ENCODE results near the gene METTL23.
"Not testable (repeated sequence)": the region's sequence is repeated elsewhere in the genome, so short reads cannot be mapped to it uniquely, and the experiment has no call there.

The METTL23 gene

DNA sequence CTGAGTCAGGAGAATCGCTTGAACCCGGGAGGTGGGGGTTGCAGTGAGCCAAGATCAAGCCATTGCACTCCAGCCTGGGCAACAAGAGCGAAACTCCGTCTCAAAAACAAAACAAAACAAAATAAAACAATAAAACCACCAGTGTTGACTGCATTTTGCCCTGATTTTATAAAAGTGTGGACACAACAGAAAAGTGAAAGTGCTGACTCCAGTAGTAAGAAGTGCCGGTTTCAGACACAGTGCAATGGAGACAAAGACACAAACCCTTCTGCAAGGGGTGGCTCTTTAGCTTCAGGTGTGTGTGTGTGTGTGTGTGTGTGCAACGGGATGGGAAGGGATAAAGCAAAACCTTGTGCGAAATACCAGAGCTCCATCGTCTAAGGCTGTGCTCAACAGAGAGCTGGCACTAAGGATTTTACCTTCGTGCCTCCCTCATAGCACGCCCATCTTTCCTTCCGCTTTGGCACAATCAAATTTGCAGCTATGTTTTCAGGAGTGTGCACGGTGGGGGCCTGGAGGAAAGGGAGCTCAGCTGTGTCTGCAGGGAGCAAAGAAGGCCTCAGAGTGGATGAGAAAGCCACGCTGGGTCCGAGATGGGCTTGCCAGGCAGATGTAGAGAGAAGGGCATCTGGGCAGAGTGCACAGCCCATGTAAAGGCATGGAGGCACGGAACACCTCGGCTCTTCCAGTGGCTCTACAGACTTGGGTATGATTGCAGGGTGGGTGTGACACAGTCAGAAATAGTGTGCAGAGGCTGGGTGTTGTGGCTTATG, 31.4 kb upstream of the METTL23 start:
- DNase-seq = no peak

DNA sequence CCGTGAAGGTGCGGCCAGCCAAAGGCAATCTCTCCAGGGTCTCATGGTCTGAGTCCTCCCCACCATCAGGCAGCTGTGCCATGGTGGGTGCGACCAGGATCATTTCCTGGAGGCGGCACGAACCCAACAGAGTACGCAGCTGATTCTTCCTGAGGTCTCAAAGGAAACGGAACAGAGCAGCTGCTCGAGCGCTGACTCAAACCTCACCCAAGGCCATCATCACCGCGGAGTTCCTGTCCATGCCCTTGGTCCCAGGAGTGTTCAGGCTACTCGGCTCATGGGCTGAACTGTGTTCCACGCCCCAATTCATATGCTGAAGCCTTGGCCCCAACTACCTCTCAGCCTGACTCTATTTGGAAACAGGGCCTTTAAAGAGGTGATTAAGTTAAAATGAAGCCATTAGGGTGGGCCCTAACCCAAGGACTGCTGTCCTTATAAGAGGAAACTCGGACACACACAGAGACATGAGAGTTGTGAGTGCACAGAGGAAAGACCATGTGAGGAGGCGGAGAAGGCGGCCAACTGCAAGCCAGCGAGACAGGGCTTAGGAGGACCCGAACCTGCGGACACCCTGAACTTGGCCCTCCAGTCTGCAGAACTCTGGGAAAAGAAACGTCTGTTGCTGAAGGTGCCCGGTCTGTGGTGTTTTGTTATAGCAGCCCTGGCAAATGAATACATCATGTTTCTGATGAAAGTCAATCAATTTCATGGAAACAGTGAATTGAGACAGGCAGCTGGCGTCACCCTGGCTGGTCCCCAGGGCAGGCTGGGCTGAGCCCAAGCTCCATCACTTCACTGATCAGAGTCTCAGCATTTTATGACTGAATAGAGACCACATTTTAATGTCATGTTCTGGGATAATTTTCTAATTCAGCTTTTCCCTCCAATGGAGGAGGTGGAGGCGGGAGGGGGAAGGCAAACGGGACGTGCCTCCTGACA, 29.6 kb upstream of the METTL23 start:
- DNase-seq = no peak

DNA sequence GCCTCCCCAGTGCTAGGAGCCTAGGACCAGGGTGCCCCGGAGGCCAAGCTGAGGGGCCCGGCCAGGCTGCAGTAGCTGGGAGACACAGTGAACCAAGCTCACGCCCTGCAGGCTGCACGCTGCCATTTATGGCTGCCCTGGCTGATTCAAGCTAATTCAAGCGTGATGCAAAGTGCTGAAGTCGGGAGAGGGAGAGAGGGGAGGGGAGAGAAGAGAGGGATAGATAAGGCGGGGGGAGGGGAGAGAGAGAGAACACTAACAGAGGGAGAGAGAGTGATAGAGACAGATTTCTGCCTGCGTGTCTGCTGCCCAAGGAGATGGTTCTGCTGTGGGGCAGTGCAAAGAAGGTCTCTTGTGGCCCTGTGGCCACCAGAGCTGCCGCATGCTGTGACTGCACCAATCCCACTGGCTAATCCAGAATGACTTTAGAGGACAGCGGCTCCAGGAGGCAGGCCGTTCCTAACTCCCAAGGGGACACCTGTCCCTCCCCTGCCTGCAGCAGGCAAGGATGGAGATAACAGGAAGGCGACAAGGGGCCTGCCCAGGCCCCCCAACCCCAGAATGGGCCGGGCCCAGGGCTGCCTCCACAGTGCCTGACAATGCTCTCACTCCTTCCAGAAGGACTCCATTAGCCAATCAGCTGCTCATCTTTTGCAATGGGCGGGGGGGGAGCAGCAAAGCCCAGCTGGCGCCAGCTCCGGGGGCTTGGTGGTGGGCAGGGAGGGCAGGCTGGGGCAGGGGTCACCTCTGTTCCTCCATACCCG, 28.8 kb upstream of the METTL23 start:
- DNase-seq = no peak

DNA sequence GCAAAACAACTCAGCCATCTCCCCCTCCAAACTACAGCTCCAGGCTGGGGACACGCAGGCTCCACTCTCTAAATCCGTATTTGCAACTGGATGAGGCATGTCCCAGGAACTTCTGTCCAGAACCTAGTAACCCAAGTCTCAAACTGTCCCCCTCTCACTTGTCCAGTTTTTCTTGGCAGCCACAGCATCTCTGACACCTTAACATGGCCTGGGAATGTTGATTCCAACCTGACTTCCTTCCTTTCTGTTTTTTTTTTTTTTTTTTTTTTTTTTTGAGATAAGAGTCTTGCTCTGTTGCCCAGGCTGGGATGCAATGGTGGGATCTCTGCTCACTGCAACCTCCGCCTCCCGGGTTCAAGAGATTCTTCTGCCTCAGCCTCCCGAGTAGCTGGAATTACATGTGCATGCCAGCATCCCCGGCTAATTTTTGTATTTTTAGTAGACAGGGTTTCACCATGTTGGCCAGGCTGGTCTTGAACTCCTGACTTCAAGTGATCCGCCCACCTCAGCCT, 28.1 kb upstream of the METTL23 start:
- not testable (repeated sequence) for DNase-seq

DNA sequence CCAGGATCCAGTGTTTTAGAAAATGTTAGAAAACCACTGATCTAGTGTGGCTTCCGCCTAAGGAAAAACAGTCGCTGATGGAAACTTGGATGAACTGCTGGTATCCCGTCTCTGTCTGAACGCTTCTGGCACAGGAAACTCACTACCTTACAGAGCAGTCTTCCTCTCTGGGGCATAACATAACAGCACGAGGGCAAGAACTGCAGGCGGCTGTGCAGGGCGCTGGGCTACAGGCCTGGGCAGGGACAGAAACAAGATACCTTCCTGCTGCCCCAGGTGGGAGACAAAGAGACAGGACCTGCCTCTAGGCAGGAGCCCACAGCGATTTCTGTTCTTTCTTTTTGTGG, 26.4 kb upstream of the METTL23 start:
- DNase-seq = no peak

DNA sequence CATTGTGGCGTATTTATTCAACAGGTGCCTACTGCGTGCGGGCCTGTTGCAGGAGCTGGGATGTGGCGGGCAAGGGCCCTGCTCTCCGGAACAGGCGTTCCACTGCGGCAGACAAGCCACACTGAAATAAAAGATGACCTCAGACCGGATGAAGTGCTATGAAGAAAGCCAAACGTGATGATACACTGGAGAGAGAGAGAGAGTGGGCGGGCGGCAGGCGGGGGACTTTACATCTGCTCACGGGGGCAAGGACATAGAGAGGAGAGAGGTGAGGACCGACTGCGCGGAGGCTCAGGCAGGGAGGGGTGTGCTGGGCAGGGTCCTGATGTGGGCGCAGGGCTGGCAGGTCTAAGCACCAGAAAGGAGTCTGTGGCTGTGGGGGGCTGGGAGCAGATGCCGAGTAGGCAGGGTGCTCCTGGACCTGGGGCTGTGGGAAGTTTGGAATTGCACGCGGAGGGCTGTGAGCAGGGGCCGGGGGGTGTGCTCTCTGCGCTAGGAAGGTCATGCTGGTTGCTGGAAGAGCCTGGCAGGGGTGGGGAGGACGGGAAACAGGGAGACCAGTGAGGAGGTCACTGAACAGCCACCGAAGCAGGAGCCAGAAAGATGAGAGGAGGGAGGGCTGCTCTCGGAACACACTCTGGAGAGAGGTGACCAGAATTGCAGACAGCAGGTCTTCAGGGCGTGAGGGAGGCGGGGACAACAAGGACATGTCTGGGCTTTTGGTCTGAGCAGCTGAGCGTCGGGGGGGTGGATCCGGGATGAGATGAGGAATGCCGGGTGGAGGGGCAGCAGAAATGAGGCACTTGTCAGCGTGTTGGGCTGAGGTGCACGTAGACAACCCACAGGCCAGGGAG, 25.8 kb upstream of the METTL23 start:
- no peak for DNase-seq

DNA sequence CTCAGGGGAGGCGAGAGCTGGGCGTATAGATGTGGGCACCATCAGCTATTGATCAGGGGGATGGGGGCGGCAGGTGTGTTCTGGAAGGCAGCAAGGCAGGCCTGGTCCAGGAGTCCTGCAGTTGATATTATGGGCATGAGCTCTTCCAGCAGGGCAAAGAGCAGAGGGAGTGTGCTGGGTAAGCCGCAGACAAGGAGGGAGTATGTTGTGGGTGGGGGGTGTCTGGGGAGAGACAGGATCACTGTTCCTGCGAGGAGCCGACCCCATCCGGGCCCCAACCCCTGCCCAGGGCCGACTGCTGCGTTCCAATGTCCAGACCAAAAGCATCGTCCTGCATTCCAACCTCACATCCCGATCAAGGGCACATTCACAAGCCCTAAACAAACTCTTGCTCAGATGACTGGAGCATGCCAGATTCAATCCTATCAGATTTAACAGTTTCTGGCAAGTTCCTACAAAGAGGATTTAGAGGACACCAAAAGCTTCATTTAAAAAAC, 25.1 kb upstream of the METTL23 start:
- no peak for DNase-seq

- no peak for DNase-seq
These were observed 24.6 kb upstream of the METTL23 start for GRCh38 chr17:76702076-76702475.

DNA sequence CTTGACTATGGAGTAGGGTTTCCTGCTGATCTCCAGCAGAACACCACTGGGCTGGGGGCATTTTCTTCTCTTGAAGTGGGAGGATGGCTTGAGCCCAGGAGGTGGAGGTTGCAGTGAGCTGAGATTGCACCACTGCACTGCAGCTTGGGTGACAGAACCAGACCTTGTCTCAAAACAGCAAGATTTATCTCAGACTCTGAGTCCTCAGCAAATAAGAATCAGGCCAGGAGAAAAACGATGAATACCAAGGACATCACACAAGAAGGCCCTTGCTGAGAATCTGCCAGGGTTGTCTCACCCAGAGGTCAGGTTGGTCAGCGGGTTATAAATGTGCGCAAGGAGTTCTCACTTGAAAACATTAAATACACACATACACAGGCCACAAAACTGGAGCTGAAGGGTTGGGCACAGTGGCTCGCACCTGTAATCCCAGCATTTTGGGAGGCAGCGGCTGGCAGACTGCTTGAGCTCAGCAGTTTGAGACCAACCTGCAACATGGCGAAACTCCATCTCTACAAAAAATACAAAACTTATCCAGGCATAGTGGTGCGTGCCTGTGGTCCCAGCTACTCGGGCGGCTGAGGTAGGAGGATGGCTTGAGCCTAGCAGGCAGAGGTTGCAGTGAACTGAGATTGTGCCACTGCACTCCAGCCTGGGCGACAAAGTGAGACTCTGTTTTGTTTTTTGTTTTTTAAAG, 23.6 kb upstream of the METTL23 start:
- DNase-seq = no peak

GRCh38 chr17:76704805-76705204, 21.8 kb upstream of the METTL23 start:
- no peak for DNase-seq

DNA sequence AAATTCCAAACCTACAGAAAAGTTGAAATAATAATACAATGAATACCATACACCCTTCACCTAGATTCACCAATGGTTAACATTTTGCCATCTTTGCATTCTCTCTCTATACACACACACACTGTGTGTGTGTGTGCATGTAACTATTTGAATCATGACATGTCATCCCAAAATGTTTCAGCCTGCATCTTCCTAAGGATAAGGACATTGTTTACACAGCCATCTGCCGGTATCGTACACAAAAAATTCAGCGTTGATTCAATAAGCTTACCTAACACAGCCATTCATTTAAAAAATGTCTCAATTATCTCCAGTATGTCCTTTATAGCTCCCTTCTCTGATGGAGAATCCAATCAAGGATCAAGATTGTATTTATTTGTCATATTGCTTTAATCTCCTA, 19.8 kb upstream of the METTL23 start:
- DNase-seq = no peak

DNA sequence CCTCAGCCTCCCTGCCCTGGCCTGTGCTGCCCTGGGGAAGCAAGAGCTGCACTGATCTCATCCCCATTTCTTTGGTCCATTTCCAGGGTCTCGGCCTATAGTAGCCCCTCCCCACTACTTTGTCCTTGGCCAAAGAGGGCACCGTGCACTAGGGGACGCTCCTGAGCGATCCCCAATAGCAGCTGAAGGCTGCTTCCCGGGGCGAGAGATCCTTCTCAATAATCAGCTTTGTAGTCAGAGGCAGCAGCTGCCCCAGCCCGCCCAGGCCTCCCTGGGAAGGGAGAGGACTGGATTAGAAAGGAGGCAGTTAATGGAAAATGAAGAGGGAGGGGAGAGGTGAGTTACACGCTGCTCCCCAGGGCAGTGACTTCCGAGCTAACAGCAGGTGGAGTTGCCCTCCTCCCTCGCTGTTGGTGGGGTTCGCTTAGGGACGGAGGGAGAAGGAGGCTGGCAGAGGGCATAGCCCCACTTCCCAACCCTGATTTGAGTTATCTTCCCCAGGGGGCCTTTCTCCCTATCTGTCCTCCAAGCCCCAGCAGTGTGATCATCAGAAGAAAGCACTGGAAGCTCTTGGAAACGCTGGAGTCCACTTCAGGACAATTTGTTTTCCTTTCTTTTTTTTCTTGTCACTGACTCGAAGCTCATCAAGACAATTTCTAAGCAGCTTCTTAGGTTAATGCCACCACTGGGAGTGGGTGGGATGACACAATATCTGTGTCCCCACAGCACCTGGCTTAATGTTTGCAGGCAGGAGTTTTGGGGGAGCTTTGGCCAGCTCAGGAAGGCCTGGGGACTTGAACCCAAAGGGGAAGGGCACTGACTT, 18.4 kb upstream of the METTL23 start:
- no peak for DNase-seq

DNA sequence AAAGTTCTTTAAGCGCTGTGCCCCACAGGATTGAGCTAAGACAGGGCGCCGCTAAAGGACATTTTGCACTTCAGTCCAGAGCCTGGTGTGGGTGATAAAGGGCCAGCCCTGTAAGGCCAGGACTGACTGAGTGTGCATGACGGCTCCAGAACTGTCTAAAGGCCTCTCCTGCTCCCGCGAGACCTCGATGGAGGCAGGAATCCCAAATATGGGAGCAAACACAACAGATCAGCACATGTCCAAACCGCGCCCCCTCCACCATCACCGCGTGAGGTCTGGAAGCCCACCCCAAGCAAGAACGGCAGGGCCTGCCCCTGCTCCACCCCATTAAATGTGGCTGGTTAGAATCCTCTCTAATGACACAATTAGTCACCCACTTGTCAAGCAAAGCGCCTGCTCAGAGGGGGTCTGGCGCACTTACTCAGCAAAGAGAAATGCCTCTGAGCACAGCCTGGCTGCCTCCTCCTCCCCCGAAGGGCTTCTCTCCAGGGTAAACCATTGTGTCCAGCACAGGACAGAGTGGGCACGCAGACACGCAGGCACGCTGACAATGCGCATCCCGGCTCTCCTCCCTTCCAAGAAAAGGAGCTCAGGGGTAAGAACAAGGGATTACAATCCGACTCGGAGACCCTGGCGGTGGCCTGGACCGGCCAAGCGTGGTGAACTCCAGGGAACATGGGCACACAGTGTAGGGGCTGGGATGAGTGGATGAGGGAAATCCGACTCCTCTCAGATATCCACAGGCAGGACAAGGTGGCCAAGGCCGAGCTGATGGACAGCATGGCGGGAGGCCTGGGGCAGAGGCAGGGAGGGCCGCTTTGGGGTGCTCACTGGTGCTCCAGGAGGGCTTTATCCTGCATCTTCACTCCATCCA, 17.3 kb upstream of the METTL23 start:
- no peak for DNase-seq

GRCh38 chr17:76709951-76710862, 16.4 kb upstream of the METTL23 start:
- DNase-seq = not testable (repeated sequence)

DNA sequence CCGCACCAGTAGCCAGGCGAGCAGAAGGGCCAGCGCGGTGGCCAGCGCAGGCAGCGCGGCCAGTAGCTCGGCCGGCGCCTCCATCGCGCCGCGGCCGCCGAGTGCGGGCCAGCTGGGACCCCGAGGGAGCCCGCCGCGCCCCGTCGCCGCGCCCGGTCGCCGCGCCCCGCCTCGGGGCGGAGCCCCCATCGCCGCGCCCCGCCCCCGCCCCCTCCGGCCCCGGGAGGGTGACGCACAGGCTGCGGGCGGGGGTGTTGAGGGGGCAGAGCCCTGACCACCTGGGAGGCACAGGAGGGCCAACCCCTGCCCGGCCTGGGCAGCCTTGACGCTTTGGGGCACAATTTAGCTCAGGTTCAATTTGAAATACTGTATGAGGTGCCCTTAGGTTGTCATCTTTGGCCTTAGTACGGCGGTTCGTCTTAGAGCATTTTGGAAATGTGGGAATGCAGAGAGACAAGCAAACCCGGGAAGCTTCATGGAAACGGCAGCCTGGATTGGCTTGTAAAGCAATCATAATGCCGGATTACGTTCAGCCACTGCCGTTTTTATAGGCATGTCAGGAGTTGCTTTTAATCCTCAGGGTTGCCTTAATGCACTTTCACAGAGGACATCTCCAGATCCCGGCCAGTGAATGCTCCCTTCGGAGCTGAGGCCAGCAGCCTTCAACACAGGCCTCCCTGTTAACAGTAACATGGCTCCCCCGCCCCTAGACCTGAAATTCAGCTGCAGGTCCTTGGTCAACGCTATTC, 15.6 kb upstream of the METTL23 start, which contains the start of gene MXRA7:
MXRA7 (minus strand) TSS at position 103 of the 749 bp plus-strand sequence; CDS start at position 84, 19 bp downstream.
- peak; percentile 29 to 51 for DNase-seq

- not testable (repeated sequence) for DNase-seq
These were observed 14.3 kb upstream of the METTL23 start for GRCh38 chr17:76712321-76712720.

- DNase-seq = no peak
These were observed 12.9 kb upstream of the METTL23 start for GRCh38 chr17:76713765-76714164.

Data from inflammatory macrophage (primary cell).